Activated T-helper 2 cell treated with anti-CD3 and anti-CD28 coated beads, Interferon-gamma antibody, Interleukin-2, Interleukin-4, amounts not matched to agents 10 μg/mL and 5 μg/mL and 100 μg/mL, durations not matched to agents 14 hours and 24 hours and 36 hours (primary cell): ENCODE data around the gene PRKCZ. TPM values are rescaled to one million over a fixed set of nuclear protein-coding genes. Genes with fewer than 3 reads are reported as not detected.

Experiments
- DNase-seq: peaks from one replicate; pipeline ENCODE4 v3.0.0; 2021; ENCODE audit warnings: low spot score
- H3K27ac Mint-ChIP-seq: one replicate; pipeline ENCODE4 v1.8.0; 2021; ENCODE audit warnings: mixed read lengths
- H3K27me3 Mint-ChIP-seq: one replicate; pipeline ENCODE4 v1.8.0; 2021; ENCODE audit warnings: low read depth, mixed read lengths
- H3K36me3 Mint-ChIP-seq: one replicate; pipeline ENCODE4 v1.8.0; 2021; ENCODE audit warnings: low read depth, mixed read lengths
- H3K4me1 Mint-ChIP-seq: one replicate; pipeline ENCODE4 v1.8.0; 2021; ENCODE audit warnings: low read depth, mixed read lengths
- H3K4me3 Mint-ChIP-seq: one replicate; pipeline ENCODE4 v1.8.0; 2021; ENCODE audit warnings: low read depth, mild to moderate bottlenecking, moderate library complexity, mixed read lengths
- H3K9me3 Mint-ChIP-seq: one replicate; pipeline ENCODE4 v1.8.0; 2021; ENCODE audit warnings: mixed read lengths
- intact Hi-C: fragments of 100-400 bp; cut with micrococcal nuclease; formaldehyde crosslinking; loops from one replicate; pipeline ENCODE4 v1.15.1; 2023
- total RNA-seq: library from RNA; stranded (reverse); gene quantifications from 2 replicates; pipeline ENCODE4 v1.2.3, GENCODE V29; 2022

The PRKCZ gene
- total RNA-seq, 1 donor from 2014 or later, result 3.6 TPM

GRCh38 chr1:2019172-2019543 lies 31.1 kb upstream of the PRKCZ start, which contains the start of gene GABRD:
TSS of gene GABRD (plus strand) at chr1:2019345. CDS start at chr1:2019424, 79 bp downstream.
- DNase-seq, result no peak
- peaks cover 34% of the 10 kb centered on the region for H3K27me3 Mint-ChIP-seq

DNA sequence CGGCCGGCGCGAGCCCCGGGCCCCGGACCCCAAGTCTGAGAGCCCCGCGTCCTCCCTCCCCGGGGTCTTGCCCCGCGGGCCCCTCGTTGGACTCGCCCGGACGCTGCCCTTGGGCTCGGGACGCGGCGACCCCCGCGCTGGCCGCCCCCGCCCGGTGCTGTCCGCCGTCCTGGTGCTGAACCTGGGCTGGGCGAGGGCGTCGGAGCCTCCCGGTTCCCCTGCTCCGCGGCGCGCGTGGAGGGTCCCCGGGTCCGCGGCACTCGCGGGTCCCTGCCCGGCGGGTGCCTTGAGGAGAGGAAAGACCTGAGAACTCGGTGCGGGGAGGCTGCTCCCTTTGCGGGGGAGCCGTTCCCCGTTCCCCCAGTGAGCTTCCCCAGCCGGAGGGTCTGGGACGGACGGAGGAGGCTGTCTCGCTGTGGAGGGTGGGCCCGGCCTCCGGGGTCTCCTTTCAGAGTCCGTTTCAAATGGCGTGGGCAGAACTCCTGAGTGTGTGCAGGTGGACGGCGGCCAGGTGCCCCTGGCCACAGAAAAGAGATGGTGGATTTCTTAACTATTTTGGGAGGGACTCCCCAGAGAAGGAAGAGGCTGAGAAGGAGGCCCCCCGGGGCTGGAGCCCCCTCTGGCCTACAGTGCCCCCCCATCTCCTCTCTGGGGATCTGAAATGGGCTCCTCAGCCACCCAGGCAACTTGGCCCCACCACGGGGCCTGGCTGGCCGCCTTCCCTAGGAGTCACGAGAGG lies 30.5 kb upstream of the PRKCZ start:
- no peak for DNase-seq
- Mint-ChIP-seq H3K4me3 (no peak overlapping the region), H3K27me3 (peaks cover 34% of the 10 kb centered on the region), H3K9me3 (no peaks in the 10 kb centered on the region), H3K4me1 (no peaks in the 10 kb centered on the region), H3K27ac (no peak overlapping the region), H3K36me3 (no peaks in the 10 kb centered on the region)
- intact Hi-C loops, result no loop called here

More at GRCh38 chr1:2019172-2019543, 31.1 kb upstream of the PRKCZ start, which contains the start of gene GABRD:
- Mint-ChIP-seq H3K4me3 (no peak within 1 kb of the TSS), H3K4me1 (no peaks in the 10 kb centered on the region), H3K27ac (no peak within 1 kb of the TSS), H3K36me3 (no peaks in the 10 kb centered on the region), H3K9me3 (no peaks in the 10 kb centered on the region)
- intact Hi-C loops, result no loop called here

DNA sequence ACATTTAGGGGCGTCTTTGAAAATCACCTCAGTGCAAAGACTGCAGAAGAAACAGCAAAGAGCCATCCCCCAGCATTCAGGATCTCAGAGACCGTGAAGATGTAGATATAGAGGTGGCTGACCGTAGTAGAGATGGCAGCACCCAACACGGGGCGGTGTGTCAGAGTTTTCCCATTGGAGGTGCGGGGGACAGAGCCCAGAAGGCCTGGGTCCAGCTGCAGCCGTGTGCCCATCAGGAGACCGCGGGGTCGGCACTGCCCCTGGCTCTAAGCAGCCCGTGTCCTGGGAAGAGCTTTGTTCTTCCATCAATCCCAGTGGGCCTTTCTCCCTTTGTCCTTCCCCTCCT lies 29.9 kb upstream of the PRKCZ start:
- Mint-ChIP-seq H3K27ac (no peak overlapping the region), H3K4me3 (no peak overlapping the region), H3K9me3 (no peaks in the 10 kb centered on the region), H3K36me3 (no peaks in the 10 kb centered on the region), H3K27me3 (peaks cover 34% of the 10 kb centered on the region), H3K4me1 (no peaks in the 10 kb centered on the region)
- no peak for DNase-seq
- intact Hi-C loops, result no loop called here

DNA sequence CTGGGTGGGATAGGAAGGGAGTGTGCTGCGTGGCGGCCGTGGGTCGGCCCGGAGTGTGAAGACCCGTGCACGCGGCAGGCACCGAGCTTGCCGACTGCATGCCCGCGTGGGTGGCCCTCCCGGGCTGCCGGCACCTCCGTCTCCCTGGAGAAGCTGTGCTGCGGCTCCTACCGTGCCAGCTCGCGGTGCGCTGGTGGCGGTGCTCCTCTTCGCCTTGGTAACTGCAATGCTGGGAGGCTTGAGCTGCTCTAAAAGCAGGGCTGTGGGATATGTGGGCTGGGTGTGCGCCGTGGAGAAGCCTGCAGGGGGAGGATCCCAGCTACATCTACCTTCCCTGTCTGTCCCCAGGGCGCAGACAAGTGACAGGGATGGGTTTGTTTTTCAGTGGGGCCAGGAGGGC lies 28.7 kb upstream of the PRKCZ start:
- Mint-ChIP-seq H3K27me3 (peaks cover 34% of the 10 kb centered on the region), H3K27ac (no peak overlapping the region), H3K36me3 (no peaks in the 10 kb centered on the region), H3K4me3 (no peak overlapping the region), H3K4me1 (no peaks in the 10 kb centered on the region), H3K9me3 (no peaks in the 10 kb centered on the region)
- intact Hi-C loops, result no loop called here
- no peak for DNase-seq

GRCh38 chr1:2022063-2022770 lies 28.0 kb upstream of the PRKCZ start:
- H3K9me3 Mint-ChIP-seq, result no peaks in the 10 kb centered on the region
- DNase-seq, result no peak
- intact Hi-C loops, result no loop called here

GRCh38 chr1:2023187-2023586 lies 27.0 kb upstream of the PRKCZ start:
- H3K27ac Mint-ChIP-seq, result no peak overlapping the region
- no peak overlapping the region for H3K4me3 Mint-ChIP-seq
- no peak for DNase-seq
- intact Hi-C loops, result no loop called here
- H3K4me1 Mint-ChIP-seq, result no peaks in the 10 kb centered on the region
- H3K27me3 Mint-ChIP-seq, result peaks cover 19% of the 10 kb centered on the region
- no peaks in the 10 kb centered on the region for H3K9me3 Mint-ChIP-seq
- H3K36me3 Mint-ChIP-seq, result no peaks in the 10 kb centered on the region

More at GRCh38 chr1:2022063-2022770, 28.0 kb upstream of the PRKCZ start:
- Mint-ChIP-seq H3K27me3 (peaks cover 28% of the 10 kb centered on the region), H3K27ac (no peak overlapping the region), H3K36me3 (no peaks in the 10 kb centered on the region), H3K4me1 (no peaks in the 10 kb centered on the region), H3K4me3 (no peak overlapping the region)

GRCh38 chr1:2024451-2024850 lies 25.8 kb upstream of the PRKCZ start:
- Mint-ChIP-seq H3K27me3 (peaks cover 15% of the 10 kb centered on the region), H3K4me1 (no peaks in the 10 kb centered on the region), H3K9me3 (no peaks in the 10 kb centered on the region), H3K4me3 (no peak overlapping the region), H3K36me3 (no peaks in the 10 kb centered on the region), H3K27ac (no peak overlapping the region)
- no peak for DNase-seq
- intact Hi-C loops, result no loop called here

- H3K27me3 Mint-ChIP-seq, result peaks cover 14% of the 10 kb centered on the region
- no peak overlapping the region for H3K4me3 Mint-ChIP-seq
- H3K4me1 Mint-ChIP-seq, result no peaks in the 10 kb centered on the region
- intact Hi-C loops, result no loop called here
- no peak for DNase-seq
- no peak overlapping the region for H3K27ac Mint-ChIP-seq
- no peaks in the 10 kb centered on the region for H3K9me3 Mint-ChIP-seq
- H3K36me3 Mint-ChIP-seq, result no peaks in the 10 kb centered on the region
Observed at GRCh38 chr1:2024887-2025286, 25.3 kb upstream of the PRKCZ start.

DNA sequence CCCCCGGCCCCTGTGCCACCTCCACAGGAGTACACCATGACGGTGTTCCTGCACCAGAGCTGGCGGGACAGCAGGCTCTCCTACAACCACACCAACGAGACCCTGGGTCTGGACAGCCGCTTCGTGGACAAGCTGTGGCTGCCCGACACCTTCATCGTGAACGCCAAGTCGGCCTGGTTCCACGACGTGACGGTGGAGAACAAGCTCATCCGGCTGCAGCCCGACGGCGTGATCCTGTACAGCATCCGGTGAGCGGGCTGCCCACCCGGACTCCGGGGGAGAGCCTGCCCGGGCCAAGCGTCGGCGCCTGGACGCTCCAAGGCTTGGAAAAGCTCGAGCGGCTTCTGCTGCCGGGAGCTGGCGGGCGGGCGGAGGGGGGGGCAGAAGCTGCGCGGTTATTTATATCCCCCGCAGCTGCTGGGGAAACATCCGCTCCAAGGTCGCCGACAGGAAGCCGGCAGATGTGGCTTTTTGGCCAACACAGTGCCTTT lies 24.7 kb upstream of the PRKCZ start:
- H3K4me3 Mint-ChIP-seq, result no peak overlapping the region
- no peaks in the 10 kb centered on the region for H3K9me3 Mint-ChIP-seq
- DNase-seq, result no peak
- no peak overlapping the region for H3K27ac Mint-ChIP-seq
- H3K27me3 Mint-ChIP-seq, result peaks cover 9% of the 10 kb centered on the region
- H3K4me1 Mint-ChIP-seq, result no peaks in the 10 kb centered on the region
- H3K36me3 Mint-ChIP-seq, result no peaks in the 10 kb centered on the region
- intact Hi-C loops, result no loop called here

DNA sequence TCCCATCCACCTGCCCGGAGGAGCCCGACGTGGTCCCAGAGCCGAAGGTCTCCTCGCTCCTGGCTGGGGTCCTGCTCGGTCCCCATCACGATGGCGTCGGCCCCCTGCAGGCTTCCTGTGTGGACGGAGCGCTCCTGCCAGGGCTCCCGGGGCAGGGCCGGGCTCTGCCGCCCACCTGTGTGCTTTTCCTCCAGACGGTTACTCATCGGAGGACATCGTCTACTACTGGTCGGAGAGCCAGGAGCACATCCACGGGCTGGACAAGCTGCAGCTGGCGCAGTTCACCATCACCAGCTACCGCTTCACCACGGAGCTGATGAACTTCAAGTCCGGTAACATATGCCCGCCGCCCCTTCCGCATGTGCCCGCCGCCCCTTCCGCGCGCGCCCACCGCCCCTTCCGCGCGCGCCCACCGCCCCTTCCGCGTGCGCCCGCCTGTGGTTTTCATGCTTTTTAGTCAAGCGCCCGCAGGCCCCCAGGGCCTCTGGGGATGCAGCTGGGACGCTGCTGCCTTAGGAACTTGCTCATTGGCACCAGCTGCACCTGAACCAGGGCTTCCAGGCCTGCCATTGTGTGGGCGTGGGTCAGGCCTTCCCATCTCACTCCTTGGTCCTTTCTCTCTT lies 22.1 kb upstream of the PRKCZ start:
- intact Hi-C loops, result no loop called here
- no peaks in the 10 kb centered on the region for H3K36me3 Mint-ChIP-seq
- no peaks in the 10 kb centered on the region for H3K4me1 Mint-ChIP-seq
- H3K27ac Mint-ChIP-seq, result no peak overlapping the region
- H3K9me3 Mint-ChIP-seq, result no peaks in the 10 kb centered on the region
- no peak for DNase-seq
- no peak overlapping the region for H3K4me3 Mint-ChIP-seq
- no peaks in the 10 kb centered on the region for H3K27me3 Mint-ChIP-seq

- H3K27ac Mint-ChIP-seq, result no peak overlapping the region
- no peaks in the 10 kb centered on the region for H3K9me3 Mint-ChIP-seq
- no peak overlapping the region for H3K4me3 Mint-ChIP-seq
- intact Hi-C loops, result no loop called here
- H3K4me1 Mint-ChIP-seq, result no peaks in the 10 kb centered on the region
- no peaks in the 10 kb centered on the region for H3K27me3 Mint-ChIP-seq
- no peaks in the 10 kb centered on the region for H3K36me3 Mint-ChIP-seq
- DNase-seq, result no peak
Observed at GRCh38 chr1:2028870-2029560, 21.2 kb upstream of the PRKCZ start.

DNA sequence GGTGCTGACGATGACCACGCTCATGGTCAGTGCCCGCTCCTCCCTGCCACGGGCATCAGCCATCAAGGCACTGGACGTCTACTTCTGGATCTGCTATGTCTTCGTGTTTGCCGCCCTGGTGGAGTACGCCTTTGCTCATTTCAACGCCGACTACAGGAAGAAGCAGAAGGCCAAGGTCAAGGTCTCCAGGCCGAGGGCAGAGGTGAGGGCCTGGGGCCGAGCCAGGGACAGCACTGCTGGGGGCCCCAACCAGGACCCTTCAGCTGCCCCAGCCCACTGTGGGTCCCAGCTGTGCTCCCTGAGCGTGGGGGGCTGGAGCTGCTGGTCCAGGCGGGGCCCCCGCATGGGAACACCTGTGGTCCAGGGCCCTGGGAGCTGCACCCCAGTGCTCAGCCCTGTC lies 20.6 kb upstream of the PRKCZ start:
- H3K4me3 Mint-ChIP-seq, result no peak overlapping the region
- H3K27ac Mint-ChIP-seq, result no peak overlapping the region
- no peaks in the 10 kb centered on the region for H3K9me3 Mint-ChIP-seq
- intact Hi-C loops, result no loop called here
- H3K36me3 Mint-ChIP-seq, result no peaks in the 10 kb centered on the region
- no peaks in the 10 kb centered on the region for H3K27me3 Mint-ChIP-seq
- DNase-seq, result no peak
- H3K4me1 Mint-ChIP-seq, result no peaks in the 10 kb centered on the region
